ENCODE data around the gene JAM3. TPM values are rescaled to one million over a fixed set of nuclear protein-coding genes. Genes with fewer than 3 reads are reported as not detected.

The JAM3 gene
- total RNA-seq, 3 donors from 2014 or later (not counting 1 experiment from before 2014, with no cell fraction given) = 2.1 to 3.8 (median 2.4) TPM

DNA sequence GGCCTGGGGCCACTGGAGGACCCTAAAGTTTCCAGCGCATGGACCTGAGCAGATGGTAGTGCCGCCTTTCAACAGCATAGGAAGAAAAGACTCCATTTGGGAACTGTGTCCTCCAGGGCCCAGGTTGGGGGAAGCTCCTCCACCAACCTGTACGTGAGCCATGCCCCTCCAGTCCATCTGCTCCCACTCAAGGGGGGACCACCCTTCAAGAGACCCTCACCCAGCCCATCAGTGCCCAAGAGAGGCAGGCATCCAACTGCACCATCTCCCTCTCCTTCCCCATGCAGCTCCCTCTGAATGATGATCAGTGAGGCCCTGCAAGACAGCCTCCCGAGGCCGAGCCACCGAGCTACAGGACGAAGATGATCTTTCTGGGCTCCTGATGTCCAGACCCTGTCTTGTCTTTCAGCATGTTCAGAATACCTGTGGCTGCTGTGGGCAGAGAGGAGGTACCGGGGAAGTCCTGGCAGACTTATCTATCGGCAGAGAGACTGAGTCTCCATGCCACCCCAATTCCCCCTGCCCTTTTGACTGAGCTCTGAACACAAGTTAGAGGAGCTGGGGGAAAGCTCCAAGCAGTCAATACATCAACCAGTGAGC lies 25.0 kb upstream of the JAM3 start:
- TF ChIP-seq, protein P1, sequence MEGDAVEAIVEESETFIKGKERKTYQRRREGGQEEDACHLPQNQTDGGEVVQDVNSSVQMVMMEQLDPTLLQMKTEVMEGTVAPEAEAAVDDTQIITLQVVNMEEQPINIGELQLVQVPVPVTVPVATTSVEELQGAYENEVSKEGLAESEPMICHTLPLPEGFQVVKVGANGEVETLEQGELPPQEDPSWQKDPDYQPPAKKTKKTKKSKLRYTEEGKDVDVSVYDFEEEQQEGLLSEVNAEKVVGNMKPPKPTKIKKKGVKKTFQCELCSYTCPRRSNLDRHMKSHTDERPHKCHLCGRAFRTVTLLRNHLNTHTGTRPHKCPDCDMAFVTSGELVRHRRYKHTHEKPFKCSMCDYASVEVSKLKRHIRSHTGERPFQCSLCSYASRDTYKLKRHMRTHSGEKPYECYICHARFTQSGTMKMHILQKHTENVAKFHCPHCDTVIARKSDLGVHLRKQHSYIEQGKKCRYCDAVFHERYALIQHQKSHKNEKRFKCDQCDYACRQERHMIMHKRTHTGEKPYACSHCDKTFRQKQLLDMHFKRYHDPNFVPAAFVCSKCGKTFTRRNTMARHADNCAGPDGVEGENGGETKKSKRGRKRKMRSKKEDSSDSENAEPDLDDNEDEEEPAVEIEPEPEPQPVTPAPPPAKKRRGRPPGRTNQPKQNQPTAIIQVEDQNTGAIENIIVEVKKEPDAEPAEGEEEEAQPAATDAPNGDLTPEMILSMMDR (IDR thresholded peaks at IDR 0.05) = no peak
- no peaks in the 10 kb centered on the region for H3K36me3 Mint-ChIP-seq
- 88% methylated on average over 9 of the region's 9 CpGs for WGBS (ENCODE audit: insufficient coverage)
- H3K27me3 Mint-ChIP-seq (ENCODE audit: low read depth in 2 of 2) = peaks cover 23 to 37% of the 10 kb centered on the region in 2 donors
- H3K9me3 Mint-ChIP-seq = no peaks in the 10 kb centered on the region
- no peak for DNase-seq
- no peaks in the 10 kb centered on the region for H3K9me3 ChIP-seq (ENCODE audit: control insufficient read depth, insufficient read depth, low read length)
- H3K36me3 ChIP-seq (ENCODE audit: control insufficient read depth, insufficient read depth, low read length) = no peaks in the 10 kb centered on the region
- H3K4me3 Mint-ChIP-seq = no peak overlapping the region
- H3K27ac Mint-ChIP-seq = no peak overlapping the region
- no peaks in the 10 kb centered on the region for H3K4me1 Mint-ChIP-seq
- intact Hi-C loops (cut with micrococcal nuclease) = no loop called here
- no peak overlapping the region for H3K4me3 ChIP-seq (ENCODE audit: low read length)
- no peaks in the 10 kb centered on the region for H3K4me1 ChIP-seq (ENCODE audit: control insufficient read depth, insufficient read depth, low read length)
- ATAC-seq = no peak
- H3K27ac ChIP-seq (ENCODE audit: low read length) = no peak overlapping the region
- H3K27me3 ChIP-seq (ENCODE audit: control insufficient read depth, insufficient read depth, low read length) = no peaks in the 10 kb centered on the region

DNA sequence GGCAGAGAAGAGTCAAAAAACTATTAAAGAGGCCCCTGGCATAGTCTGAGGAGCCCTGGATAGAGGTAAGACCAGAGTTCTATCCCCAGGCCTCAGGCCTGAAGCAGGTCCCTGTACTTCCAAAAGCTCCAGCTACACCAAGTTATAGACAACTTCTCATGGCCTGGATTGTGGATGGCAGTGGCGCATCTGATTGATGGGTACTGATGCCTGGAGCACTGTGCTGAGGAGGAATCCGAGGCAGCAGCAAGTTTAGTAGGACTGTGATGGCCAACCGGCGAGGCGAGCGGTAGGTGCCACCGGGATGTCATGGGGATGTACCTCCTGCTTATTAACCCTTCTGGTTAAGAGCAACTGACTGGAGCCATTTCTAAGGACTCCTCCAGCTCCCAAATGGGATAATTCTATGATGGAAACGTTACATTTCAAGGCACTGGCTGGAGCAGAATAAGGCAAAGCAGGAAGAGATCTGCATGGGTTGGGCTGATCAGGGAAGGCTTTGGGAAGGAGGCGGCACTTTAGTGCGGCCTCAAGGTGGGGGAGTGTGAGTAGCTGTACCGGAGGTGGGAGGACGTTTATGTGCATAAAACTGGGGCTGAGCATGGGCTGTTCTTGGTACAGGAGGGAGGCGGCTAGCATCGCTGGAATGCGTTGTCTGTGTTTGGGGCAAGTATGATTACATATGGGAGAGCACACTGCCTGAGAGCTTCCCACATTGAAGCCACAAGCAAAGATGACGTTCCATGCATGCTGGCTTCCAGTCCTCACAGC lies 24.2 kb upstream of the JAM3 start:
- DNase-seq = no peak
- Mint-ChIP-seq H3K36me3 (no peaks in the 10 kb centered on the region), H3K27ac (no peak overlapping the region), H3K4me1 (no peaks in the 10 kb centered on the region), H3K4me3 (no peak overlapping the region), H3K9me3 (no peaks in the 10 kb centered on the region), H3K27me3 (ENCODE audit: low read depth in 2 of 2) (peaks cover 30 to 45% of the 10 kb centered on the region in 2 donors)
- WGBS (ENCODE audit: insufficient coverage) = 89% methylated on average over 16 of the region's 16 CpGs
- Histone ChIP-seq H3K36me3 (ENCODE audit: control insufficient read depth, insufficient read depth, low read length) (no peaks in the 10 kb centered on the region), H3K4me1 (ENCODE audit: control insufficient read depth, insufficient read depth, low read length) (no peaks in the 10 kb centered on the region), H3K27me3 (ENCODE audit: control insufficient read depth, insufficient read depth, low read length) (no peaks in the 10 kb centered on the region), H3K9me3 (ENCODE audit: control insufficient read depth, insufficient read depth, low read length) (no peaks in the 10 kb centered on the region), H3K27ac (ENCODE audit: low read length) (no peak overlapping the region), H3K4me3 (ENCODE audit: low read length) (no peak overlapping the region)
- ATAC-seq = no peak
- TF ChIP-seq, protein P1 (IDR thresholded peaks at IDR 0.05) = no peak
- intact Hi-C loops (cut with micrococcal nuclease) = no loop called here

DNA sequence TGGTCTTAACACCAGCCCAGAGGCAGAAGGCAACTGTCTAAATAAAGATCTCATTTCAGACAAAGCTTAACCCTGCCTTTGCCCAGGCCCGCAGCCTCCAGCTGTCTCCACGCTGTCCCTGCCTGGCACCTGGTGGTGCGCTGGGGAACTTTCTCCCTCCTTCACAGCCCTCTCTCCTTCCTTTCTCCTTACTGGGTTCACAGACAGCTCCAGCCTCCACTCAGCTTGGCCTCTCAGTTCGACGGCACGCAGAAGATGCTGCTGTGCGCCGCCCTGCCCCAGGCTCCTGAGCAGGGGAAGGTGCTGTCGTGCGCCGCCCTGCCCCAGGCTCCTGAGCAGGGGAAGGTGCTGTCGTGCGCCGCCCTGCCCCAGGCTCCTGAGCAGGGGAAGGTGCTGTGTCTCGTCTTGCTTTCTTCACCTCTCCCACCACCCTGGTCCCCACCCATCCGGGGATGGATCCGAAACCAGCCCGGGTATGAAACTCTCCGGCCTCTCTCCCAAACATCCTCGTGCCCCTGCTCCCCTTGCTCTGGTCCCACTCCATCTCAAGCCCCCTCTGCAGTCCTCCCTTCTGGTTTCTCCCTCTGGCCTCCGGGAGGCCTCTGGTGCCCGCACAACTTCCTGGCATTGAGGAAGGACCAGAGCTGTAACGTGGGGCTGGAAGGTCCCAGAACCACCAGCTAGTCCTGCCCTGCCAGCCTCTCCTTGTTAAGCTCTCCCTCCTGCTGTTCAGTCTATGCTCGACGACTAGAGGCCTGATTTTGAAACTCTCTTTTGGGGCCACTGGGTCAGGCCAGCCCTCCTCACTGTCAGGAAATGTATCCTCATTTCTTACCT lies 22.9 kb upstream of the JAM3 start:
- no peaks in the 10 kb centered on the region for H3K4me1 Mint-ChIP-seq
- Histone ChIP-seq H3K27ac (ENCODE audit: low read length) (no peak overlapping the region), H3K9me3 (ENCODE audit: control insufficient read depth, insufficient read depth, low read length) (no peaks in the 10 kb centered on the region), H3K36me3 (ENCODE audit: control insufficient read depth, insufficient read depth, low read length) (no peaks in the 10 kb centered on the region), H3K4me1 (ENCODE audit: control insufficient read depth, insufficient read depth, low read length) (peaks cover 9% of the 10 kb centered on the region), H3K27me3 (ENCODE audit: control insufficient read depth, insufficient read depth, low read length) (no peaks in the 10 kb centered on the region), H3K4me3 (ENCODE audit: low read length) (no peak overlapping the region)
- ATAC-seq (peak in 1 of 3 donors; percentile 41), DNase-seq (peak in 1 of 2 donors; percentile 58)
- H3K9me3 Mint-ChIP-seq = no peaks in the 10 kb centered on the region
- TF ChIP-seq, protein P1 (IDR thresholded peaks at IDR 0.05) = no peak
- no peak overlapping the region for H3K27ac Mint-ChIP-seq
- 78% methylated on average over 25 of the region's 25 CpGs for WGBS (ENCODE audit: insufficient coverage)
- no peaks in the 10 kb centered on the region for H3K36me3 Mint-ChIP-seq
- H3K4me3 Mint-ChIP-seq = no peak overlapping the region
- intact Hi-C loops (cut with micrococcal nuclease) = no loop called here
- H3K27me3 Mint-ChIP-seq (ENCODE audit: low read depth in 2 of 2) = peaks cover 30 to 45% of the 10 kb centered on the region in 2 donors
